ENCODE measurements around the gene LRRC47.

LRRC47 gene

DNA sequence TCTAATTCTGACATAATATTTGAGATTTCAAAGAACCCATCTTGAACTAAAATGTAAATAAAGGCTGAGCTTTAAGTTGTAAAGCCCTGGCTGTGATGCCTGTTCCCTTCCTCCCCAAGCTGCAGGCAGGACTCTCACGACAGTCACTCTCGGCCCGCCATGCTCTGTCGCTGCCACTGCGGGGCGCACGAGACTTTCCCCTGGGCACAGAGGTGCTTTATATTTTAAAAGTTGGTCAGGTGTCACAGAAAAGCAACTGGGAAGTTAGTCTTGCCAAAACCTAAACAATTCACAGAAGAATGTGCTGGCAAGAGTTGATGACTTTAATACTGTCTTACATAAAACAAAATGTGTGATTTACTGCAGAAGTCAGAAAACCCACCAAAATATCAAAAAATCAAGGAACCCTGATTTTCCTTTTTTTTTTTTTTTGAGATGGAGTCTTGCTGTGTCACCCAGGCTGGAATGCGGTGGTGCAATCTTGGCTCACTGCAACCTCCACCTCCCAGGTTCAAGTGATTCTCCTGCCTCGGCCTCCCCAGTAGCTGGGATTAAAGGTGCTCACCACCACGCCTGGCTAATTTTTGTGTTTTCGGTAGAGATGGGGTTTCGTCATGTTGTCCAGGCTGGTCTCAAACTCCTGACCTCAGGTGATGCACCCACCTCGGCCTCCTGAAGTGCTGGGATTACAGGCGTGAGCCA, 10.7 kb downstream of the LRRC47 start:
- no peak for DNase-seq

DNA sequence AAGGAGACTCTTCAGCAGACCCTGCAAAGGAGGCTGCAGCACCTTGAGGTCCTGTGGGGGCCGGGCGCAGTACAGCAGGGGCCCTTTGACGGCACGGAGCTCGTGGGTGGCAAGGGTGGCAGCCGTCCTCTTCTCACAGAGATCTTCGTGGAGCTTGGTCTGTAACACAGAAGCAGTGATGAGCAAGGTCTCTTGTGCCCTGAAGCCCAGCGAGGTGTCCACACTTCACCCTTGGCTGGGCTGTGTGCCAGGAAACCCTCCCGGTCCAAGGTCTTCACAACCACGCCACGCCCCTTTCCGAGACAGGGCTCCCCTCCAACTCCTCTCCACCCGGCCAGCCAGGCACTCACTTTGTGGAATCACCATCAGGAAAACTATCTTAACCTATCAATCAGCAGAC, 11.3 kb downstream of the LRRC47 start:
- no peak for DNase-seq

DNA sequence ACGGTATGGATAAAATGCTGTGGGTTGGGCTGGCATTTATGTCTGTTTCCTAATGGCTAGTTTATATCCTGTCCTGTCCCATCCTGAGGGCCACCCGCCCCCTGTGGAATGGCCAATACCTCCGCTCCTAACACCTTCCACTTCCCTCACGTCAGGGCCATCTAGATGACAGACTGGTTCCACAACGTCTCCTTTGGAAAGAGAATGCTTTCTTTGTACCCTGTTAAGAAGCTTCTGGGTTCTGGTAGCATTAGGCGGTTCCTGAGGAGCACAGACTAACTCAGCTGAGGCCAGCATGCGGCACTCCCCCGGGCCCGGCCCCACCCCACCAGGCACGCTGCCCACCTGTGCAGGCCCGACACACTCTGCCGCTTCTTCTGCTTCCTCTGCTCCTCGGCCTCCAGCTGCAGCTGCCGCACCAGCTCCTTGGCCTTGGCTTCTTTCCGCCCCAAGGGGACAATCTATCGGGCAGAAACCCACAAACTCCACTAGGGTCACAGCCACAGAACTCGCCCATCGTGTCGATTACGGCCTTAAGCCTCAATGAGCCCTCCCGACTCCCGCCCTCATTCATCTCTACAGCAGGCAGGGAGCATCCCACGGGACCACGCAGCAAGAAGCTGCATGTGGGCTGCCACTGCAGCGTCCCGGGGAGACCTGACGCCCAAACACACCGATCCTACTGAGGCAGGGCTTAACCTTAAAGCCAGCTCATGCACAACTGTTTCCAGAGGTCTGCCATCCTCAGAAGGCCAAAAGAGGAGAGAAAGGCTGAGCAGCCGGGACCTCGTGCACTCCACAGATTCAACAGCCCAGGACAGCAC, 12.4 kb downstream of the LRRC47 start:
- no peak for DNase-seq

DNA sequence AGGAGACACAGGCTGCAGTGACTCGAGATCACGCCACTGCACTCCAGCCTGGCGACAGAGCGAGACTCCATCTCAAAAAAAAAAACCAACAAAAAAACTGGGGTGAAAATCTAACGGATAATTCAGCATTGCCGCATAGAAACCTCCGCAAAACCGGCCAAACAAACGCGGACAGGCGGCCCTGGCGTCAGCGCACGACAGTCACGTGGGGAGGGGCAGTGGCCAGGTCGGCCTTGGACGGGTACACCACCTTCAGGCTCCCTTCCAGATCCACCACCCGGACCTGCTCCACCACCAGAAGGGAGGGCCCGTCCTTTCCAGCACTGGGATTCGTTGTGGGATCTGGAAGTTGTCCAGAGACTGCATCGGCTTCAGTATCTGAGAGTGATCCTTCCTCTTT, 15.4 kb downstream of the LRRC47 start:
- DNase-seq = no peak

DNA sequence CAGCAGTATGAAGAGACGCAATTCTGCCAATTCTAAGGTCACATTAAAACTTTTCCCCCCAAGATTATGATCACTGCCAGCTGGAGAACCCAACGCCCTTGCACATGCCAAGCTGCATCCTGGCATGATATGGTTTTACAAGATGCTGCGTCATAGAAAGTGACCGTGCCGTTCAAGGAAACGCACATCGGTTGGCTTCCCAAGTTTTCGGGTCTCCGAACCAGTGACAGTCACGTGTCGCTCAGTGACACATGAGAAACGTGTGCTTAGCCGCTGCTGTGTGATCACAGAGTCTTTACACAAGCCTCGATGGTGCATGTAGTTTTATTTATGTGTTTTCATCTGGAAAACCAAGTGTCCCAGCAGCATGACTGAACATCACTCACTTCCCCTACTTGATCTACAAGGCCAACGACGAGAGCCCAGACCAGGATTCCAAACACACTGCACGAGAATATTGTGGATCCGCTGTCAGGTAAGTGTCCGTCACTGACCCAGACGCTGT, 16.3 kb downstream of the LRRC47 start:
- no peak for DNase-seq

DNA sequence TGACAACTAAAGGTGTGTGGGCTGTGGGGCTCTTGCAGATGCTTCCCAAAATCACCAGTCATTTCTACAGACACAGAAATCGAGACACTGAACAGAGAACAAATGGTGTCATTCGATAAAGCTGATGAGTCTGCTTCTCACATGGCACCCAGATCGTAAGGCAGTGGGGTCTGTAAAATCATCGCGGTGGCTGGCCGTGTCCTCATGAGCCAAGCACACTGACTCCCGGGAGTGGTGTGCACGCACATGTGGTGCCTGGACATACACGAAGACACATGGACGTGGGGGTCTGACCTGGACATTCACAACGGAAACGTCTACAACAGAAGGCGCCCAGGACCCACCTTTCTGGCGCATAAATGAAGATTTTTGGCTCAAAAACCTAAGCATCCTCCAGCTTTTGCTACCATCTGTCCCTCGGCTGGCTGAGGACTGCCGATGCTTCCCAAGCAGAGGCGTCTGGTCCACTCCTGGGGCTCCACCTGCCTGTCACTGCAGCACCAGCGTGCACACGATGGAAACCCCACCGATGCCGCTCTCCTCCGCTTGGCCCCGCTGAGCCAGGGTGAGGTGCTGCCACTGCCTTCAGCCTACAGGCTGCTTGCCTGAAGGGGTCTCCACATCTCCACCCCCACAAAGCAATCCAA, 16.9 kb downstream of the LRRC47 start:
- DNase-seq = no peak

DNA sequence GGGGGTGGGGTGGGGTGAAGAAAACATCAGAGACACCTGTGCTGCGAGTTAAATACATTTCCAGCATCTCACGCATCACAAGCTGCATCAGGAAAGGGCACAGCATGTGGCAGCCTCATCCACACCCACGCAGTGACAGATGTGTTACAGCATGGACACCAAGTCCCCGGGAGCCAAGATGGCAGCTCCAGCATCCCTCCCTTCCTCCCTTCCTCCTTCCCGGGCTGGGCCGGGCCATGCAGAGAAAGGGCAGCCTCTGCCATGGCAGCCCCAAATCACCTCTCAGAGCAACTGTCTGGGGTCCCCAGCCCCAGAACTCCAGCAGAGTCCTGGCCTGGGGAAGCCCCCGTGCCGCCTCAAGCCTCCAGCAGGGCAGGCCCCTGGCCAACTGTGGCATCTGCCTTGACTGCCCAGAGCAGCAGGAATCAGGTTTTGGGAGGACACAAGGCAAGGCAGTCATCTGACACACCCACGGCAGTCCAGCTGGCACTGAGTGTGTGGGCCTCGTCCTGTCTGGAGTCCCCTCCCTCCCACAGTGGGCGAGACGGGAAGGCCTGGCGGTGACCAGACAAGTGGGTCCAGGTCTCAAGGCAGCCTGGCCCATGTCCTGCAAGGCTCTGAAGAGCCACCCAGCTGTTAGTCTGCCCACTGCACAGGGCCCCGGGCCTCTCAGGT, 17.6 kb downstream of the LRRC47 start:
- DNase-seq = no peak

DNA sequence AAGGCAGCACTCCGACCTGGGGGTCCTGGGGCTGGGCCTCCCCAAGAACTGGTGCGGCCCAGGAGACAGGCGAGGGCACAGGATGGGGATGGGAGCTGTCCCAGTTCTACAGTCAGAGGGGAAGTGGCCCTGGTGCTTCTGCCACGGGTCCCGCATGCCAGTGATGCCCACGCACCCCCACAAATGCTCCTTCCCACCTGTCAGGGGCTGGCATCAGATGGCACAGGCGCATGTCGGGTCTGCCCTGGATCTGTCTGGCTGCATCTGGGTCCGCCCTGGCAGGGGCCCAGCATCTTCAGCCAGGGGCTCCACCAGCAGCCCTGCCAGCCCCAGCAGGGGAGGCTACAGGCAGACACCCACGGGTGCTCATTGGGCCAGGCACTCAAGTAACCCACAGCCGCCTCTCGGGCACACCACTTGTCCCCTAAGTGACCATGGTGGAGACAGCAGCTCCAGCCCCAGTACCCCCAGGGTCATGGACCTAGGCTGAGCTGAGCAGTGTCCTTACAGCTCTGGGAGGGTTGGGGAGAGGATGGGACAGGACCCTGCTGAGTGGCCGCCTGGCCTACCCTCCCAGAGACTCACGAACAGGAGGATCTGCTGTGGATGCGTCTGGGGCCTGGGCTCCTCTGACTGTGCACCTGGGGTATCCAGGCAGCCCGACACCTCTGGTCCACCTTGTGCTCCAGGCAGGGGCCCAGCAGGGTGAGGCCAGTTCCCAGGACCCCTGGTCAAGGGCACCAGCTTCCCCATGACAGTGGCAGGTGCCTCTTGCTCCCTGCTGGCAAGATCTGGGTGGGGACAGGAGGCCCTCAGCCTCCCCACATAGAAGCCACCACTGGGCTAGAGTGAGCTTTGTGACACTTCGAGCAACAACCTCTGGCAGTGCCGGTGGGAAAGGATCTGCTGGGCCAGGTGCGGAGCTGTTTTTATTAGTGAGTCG, 18.4 kb downstream of the LRRC47 start:
- DNase-seq = no peak

DNA sequence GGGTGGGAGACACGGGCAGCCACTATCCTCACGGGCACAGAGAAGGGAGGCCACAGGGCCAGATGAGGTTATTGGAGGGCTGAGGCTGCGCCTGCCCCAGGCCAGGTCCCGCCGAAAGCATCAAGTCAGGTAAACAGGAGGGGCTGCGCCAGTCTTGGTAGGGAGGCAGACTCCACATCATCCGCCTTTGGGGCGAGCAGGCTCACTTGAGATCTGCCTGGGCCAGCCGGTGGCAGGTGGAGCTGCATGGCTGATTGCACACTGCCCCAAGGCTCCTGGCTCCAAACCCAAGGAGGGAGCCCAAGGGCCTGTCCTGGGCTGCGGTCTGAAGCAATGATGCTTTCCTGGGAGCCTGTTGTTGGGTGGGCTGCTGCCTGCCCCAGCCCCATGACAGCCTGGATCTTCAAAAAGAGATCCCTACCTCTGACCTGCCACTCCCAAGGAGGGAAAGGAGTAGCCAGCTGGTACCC, 19.2 kb downstream of the LRRC47 start:
- DNase-seq = peak; percentile 4

DNA sequence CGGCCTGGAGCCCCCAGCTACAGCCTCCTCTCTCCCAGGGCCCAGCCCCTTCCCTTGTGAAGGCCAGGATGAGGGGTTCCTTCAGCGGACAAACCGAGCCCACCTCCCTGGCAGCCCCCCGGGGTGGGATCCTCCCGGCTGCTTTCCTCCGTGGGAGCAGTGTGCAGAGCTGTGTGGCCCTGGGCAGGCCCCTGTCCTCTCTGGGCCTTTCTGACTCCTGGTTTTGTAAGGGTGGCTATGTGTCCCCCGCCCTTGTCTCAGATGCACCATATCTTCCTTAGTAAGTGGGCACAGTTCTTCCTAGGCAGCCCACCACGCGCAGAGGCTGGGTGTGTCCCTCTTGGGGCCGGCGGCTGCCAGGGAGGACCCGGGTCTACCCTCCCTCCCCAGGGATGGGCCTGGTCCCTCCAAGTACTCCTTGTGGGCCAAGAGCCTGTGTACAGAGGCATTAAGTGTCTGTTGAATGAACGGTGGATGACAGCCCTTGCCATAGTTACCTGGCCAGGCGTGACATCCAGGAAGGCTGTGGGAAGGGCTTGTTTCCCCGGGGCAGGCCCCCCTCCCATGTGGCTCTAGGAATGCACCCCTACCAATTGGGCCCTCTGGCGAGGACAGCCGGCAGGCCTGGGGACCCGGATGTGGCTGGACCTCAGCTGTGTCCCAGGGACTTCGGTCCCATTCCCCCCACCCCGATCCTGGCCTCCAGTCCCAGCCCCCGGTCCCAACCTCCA, 19.9 kb downstream of the LRRC47 start:
- DNase-seq = peak; percentile 16

DNA sequence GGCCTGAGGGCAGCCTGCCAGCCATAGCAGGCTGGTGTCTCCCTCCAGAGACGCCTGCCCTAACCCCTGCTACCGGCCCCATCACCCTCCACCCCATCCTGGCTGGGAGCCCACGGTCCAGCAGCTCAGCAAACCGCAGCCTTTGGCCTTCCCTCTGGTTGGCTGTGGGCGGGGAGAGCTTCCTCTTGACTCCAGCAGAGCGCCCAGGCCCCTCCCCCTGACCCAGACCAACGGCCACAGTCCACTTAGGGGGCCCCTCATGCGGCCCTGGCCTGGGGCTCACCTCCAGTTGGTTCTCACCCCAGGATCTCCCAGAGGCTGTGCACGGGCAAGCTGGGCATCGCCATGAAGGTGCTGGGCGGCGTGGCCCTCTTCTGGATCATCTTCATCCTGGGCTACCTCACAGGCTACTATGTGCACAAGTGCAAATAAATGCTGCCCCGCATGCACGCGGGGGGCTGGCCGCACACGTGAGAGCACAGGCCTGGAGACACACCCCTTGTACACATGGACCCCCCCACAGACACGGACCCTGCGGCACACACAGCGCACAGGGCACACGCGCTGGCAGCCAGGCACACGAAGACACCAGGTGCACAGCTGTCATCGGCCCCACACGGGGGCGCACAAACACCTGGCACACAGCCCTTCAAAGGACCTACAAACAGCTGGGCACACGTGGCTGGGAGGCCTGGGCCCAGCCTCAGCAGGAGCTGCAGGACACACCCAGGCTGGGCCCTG, 20.6 kb downstream of the LRRC47 start:
- DNase-seq = peak; percentile 88

DNA sequence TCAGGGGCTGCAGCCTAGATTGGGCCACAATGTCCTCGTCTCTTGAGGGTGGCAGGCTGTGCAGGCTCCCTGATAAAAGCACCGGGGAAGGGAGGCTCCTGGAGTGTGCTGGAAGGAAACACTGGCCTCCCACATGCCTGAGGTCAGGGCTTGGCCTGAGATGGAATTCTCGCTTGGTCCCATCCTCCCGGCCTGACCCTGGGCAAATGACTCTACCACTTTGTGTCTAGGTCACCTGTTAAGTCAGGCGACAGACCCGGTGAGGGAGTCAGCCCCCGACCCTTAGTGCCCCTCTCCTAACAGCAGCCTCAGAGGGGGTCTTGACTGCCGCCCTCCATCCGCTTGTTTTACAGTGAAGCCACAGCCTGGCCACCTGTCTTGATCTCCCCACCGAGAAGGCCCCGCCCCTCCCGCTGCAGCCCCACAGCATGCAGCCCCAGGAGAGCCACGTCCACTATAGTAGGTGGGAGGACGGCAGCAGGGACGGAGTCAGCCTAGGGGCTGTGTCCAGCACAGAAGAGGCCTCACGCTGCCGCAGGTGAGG, 21.3 kb downstream of the LRRC47 start:
- DNase-seq = peak; percentile 18

DNA sequence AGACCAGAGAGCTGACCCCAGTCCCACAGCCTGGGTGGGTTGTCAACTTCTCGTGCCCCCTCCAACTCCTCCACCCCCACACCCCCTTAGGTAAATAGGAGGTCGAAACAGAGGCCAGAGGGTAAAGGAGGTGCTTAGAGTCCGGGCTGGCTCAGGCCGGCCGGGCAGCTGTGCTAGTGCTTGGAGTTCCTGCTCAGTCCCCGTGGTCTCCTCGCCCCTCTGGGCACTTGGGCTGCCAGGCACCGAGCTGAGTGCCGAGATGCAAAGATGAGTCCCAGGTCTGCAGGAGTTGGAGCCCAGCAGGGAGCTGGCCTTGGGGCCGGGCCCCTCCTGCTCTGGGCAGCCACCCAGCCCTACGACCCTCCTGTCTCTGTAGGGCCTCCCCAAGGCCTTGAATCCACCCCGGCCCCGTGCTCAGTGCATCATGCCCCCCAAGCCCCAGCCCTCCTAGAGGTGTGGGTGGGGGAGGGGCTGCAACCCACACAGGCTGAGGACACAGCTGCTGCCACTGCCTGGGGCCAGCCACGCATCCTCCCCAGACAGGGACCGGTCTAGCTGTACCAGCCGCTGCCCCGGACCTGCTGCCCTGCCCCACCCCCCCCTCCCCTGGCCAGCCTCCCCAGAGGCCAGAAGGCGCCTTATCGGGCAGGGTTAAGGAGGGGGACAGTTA, 21.9 kb downstream of the LRRC47 start:
- DNase-seq = no peak

DNA sequence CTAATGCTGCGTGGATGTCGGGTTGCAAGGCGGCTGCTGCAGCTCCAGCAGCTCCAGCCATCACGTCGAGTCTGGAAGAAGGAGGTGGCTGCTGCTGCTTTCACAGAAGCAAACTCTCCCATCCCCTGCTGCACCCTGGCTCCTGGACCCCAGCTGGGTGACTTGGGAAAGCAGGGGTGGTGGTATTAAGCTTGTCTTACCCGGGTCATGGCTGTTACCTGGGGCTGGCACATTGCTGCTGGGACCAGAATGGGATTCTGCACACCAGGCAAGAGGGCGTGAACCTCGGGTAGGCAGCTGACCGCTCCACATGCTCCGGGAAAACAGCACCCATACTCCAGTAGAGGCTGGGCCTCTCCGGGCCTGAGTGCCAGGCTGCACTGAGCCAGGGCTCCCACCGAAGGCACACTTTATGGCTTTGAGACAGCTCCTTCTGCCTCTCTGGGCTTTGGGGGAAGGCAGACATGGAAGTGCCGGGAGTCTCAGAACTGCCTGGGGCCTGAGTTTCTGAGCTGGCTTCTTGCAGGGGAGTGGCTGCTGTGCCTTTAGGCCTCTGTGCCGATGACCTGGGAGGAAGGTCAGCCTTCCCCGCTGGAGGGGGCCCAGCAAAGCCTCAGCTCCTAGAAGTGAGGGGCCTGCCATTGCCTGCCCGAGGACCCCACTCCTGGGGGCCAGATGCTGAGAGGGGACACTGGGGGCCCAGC, 22.6 kb downstream of the LRRC47 start:
- no peak for DNase-seq

DNA sequence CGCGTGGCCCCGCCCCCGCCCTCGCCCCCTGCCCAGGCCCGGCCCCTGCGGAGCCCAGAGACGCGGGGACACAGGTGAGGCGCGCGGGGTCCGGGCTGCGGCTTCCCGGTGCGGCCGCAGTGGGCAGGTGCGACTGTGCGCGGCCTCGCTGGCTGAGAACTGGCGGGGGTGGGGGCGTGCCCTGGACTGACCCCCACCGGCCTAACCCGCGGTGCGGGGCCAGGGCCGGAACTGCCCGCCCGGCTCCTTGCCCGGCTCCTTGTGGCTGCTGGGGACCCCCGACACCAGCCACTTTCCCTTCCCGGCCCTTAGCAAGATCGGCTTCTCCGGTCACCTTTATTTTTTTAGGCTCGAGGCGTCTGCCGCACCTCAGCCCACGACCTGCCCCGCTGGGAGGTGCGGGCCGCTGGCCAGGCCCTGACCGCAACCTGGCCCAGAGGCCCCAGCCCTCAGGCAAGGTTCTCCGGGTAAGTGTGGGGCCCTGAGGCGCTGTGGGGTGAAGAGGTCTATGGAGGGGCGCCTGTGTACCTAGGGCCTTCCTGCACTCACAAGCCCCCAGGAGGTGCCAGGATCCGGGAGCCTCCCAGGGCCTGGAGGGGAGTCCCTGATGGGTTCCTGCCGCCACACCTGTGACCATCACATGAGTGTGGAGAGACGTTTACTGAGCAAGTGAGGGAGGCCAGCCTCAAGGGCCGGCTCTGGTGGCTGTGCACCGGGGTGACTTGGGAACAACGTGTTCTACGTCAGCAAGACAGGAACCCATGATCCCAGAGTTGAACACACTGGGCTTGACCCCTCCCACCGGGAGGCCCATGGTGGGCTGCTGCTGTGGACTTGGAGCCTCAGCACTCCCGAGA, 23.4 kb downstream of the LRRC47 start, which contains the start of gene SMIM1:
SMIM1 (plus strand) TSS at position 35 of the 857 bp plus-strand sequence. CDS start 2,625 bp downstream, outside the sequence.
- peak; percentile 8 for DNase-seq

DNA sequence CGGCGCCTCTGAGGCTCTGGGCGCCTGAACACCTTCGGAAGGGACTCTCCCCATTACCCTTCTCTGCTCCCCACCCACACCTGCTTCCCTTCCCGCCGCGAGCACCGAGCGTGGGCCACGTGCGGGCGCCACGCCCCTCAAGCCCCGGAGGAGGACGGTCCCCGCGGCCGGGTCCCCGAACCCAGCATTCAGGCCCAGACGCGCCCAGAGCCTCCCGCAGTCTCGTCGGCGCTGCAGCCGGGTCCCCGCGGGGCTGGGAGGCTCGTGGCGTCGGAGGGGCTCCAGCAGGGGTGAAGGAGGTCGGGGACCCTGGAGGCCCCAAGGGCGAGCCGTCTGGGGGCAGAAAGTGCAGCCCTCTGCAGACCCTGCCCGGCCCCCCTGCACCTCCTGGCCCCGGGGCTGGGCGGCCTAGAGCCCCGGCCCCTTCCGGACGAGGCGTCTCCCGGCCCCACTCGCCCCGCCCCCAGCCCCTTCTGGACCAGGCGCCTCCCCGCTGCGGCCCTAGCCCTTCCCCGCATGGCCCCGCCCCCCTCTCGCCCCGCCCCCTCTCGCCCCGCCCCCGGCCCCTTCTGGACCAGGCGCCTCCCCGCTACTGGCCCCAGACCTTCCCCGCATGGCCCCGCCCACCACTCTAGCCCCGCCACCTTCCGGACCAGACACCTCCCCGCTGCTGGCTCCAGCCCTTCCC, 24.1 kb downstream of the LRRC47 start:
- peak; percentile 85 for DNase-seq

Measured in NCI-H69 (cell line).